ENCODE data around the gene MED17.

MED17 gene

GRCh38 chr11:93857413-93858120, 73.5 kb downstream of the MED17 start:
- DNase-seq = no peak

GRCh38 chr11:93858121-93858775, 74.2 kb downstream of the MED17 start:
- no peak for DNase-seq

GRCh38 chr11:93861808-93862207, 77.7 kb downstream of the MED17 start:
- DNase-seq = no peak

Data from CD4-positive, alpha-beta T cell treated with Interleukin-10 for 1 hour (primary cell).